Neural progenitor cell (in vitro differentiated cells): ENCODE data around the gene C9. TPM values are rescaled to one million over a fixed set of nuclear protein-coding genes. Genes with fewer than 3 reads are reported as not detected.

ENCODE experiments used
- DNase-seq: peaks from one replicate; pipeline ENCODE4 v3.0.0-alpha.2; 2016; ENCODE audit warnings: low spot score
- H2AFZ ChIP-seq: fragments of 200-600 bp; sonication (generic); replicated peaks from 2 replicates; pipeline ENCODE4 v1.6.1; 2016; ENCODE audit warnings: antibody characterized with exemption
- H3F3A ChIP-seq: fragments of 200-600 bp; sonication (generic); 2 replicates; pipeline ENCODE4 v1.6.1; 2016; ENCODE audit warnings: antibody characterized with exemption, low read depth
- H3K27ac ChIP-seq: fragments of 200-600 bp; sonication (generic); 2 replicates; pipeline ENCODE4 v1.5.1; 2016; ENCODE audit warnings: mild to moderate bottlenecking
- H3K27me3 ChIP-seq: fragments of 200-600 bp; sonication (generic); 2 replicates; pipeline ENCODE4 v1.6.1; 2016; ENCODE audit warnings: mild to moderate bottlenecking, moderate library complexity
- H3K36me3 ChIP-seq: fragments of 200-600 bp; sonication (generic); 2 replicates; pipeline ENCODE4 v1.5.1; 2016
- H3K4me1 ChIP-seq: fragments of 200-600 bp; sonication (generic); 2 replicates; pipeline ENCODE4 v1.6.1; 2016; ENCODE audit warnings: mixed run types
- H3K4me2 ChIP-seq: fragments of 200-600 bp; sonication (generic); 2 replicates; pipeline ENCODE4 v1.6.1; 2016
- H3K4me3 ChIP-seq: fragments of 200-600 bp; sonication (generic); 2 replicates; pipeline ENCODE4 v1.5.1; 2016
- H3K79me2 ChIP-seq: fragments of 200-600 bp; sonication (generic); 2 replicates; pipeline ENCODE4 v1.6.1; 2016; ENCODE audit warnings: low read depth
- H3K9ac ChIP-seq: fragments of 200-600 bp; sonication (generic); 2 replicates; pipeline ENCODE4 v1.6.1; 2016
- H3K9me3 ChIP-seq: fragments of 200-600 bp; sonication (generic); 2 replicates; pipeline ENCODE4 v1.5.1; 2016; ENCODE audit warnings: low read depth
- H4K20me1 ChIP-seq: fragments of 200-600 bp; sonication (generic); 2 replicates; pipeline ENCODE4 v1.6.1; 2016; ENCODE audit warnings: low read depth
- H3K27ac Mint-ChIP-seq: 3 replicates; pipeline ENCODE4 v1.8.0; 2021; ENCODE audit warnings: mixed read lengths
- H3K27me3 Mint-ChIP-seq: 2 replicates; pipeline ENCODE4 v1.8.0; 2022; ENCODE audit warnings: low read depth, mild to moderate bottlenecking, inconsistent platforms, moderate library complexity, mixed read lengths; ENCODE audit not compliant: insufficient read depth
- H3K36me3 Mint-ChIP-seq: 3 replicates; pipeline ENCODE4 v1.8.0; 2021; ENCODE audit warnings: mixed read lengths
- H3K4me1 Mint-ChIP-seq: 3 replicates; pipeline ENCODE4 v1.8.0; 2021; ENCODE audit warnings: mixed read lengths
- H3K4me3 Mint-ChIP-seq: 3 replicates; pipeline ENCODE4 v1.8.0; 2021; ENCODE audit warnings: mild to moderate bottlenecking, moderate library complexity, mixed read lengths
- H3K9me3 Mint-ChIP-seq: 3 replicates; pipeline ENCODE4 v1.8.0; 2020; ENCODE audit warnings: mixed read lengths
- CTCF ChIP-seq: fragments of 200-600 bp; sonication (generic); IDR thresholded peaks from 2 replicates; pipeline ENCODE4 v1.5.1; 2017; ENCODE audit warnings: antibody characterized with exemption, mild to moderate bottlenecking
- EZH2 ChIP-seq: fragments of 200-600 bp; sonication (generic); IDR thresholded peaks from 2 replicates; pipeline ENCODE4 v1.6.1; 2017; ENCODE audit warnings: antibody characterized with exemption, mild to moderate bottlenecking, moderate library complexity
- EZH2phosphoT487 ChIP-seq: fragments of 200-600 bp; sonication (generic); IDR thresholded peaks from 2 replicates; pipeline ENCODE4 v1.6.1; 2017; ENCODE audit warnings: antibody characterized with exemption
- total RNA-seq: library from RNA; depleted of rRNA; stranded (reverse); fragments of >200 nt; gene quantifications from 2 replicates; pipeline ENCODE4 v1.2.3, GENCODE V29; 2015; ENCODE audit warnings: low replicate concordance

Gene C9
- total RNA-seq, 1 donor from 2014 or later: not detected

- Histone ChIP-seq H3K4me3 (no peak overlapping the region), H3K27me3 (no peaks in the 10 kb centered on the region), H3K4me2 (no peak overlapping the region), H3K27ac (no peak overlapping the region), H3F3A (no peaks in the 10 kb centered on the region), H4K20me1 (no peaks in the 10 kb centered on the region), H2AFZ (no peak overlapping the region), H3K4me1 (no peaks in the 10 kb centered on the region), H3K36me3 (no peaks in the 10 kb centered on the region), H3K79me2 (no peaks in the 10 kb centered on the region), H3K9ac (no peak overlapping the region), H3K9me3 (no peaks in the 10 kb centered on the region)
- TF ChIP-seq EZH2phosphoT487: no peak
- no peak for TF ChIP-seq CTCF
- TF ChIP-seq EZH2: no peak
- Mint-ChIP-seq H3K9me3 (no peaks in the 10 kb centered on the region), H3K4me1 (no peaks in the 10 kb centered on the region), H3K36me3 (no peaks in the 10 kb centered on the region), H3K27ac (no peak overlapping the region), H3K4me3 (no peak overlapping the region), H3K27me3 (no peaks in the 10 kb centered on the region)
- DNase-seq: no peak
Measured at GRCh38 chr5:39353717-39354399, 10.4 kb downstream of the C9 start.

GRCh38 chr5:39352951-39353350, 11.3 kb downstream of the C9 start:
- Histone ChIP-seq H3K27me3 (no peaks in the 10 kb centered on the region), H3K9ac (no peak overlapping the region)
- H3K27me3 Mint-ChIP-seq: no peaks in the 10 kb centered on the region

GRCh38 chr5:39352170-39352569, 12.1 kb downstream of the C9 start:
- no peak overlapping the region for H3K4me3 Mint-ChIP-seq
- H3K9me3 Mint-ChIP-seq: no peaks in the 10 kb centered on the region
- Histone ChIP-seq H3K9ac (no peak overlapping the region), H3K4me2 (no peak overlapping the region), H3K27ac (no peak overlapping the region), H3K79me2 (no peaks in the 10 kb centered on the region), H3K4me3 (no peak overlapping the region), H3K27me3 (no peaks in the 10 kb centered on the region), H3K4me1 (no peaks in the 10 kb centered on the region), H3K9me3 (no peaks in the 10 kb centered on the region), H2AFZ (no peak overlapping the region), H3K36me3 (no peaks in the 10 kb centered on the region), H3F3A (no peaks in the 10 kb centered on the region), H4K20me1 (no peaks in the 10 kb centered on the region)
- DNase-seq: no peak
- H3K4me1 Mint-ChIP-seq: no peaks in the 10 kb centered on the region
- H3K27me3 Mint-ChIP-seq: no peaks in the 10 kb centered on the region
- no peak for TF ChIP-seq EZH2
- no peak for TF ChIP-seq CTCF
- TF ChIP-seq EZH2phosphoT487: no peak
- no peak overlapping the region for H3K27ac Mint-ChIP-seq
- H3K36me3 Mint-ChIP-seq: no peaks in the 10 kb centered on the region

More at GRCh38 chr5:39352951-39353350, 11.3 kb downstream of the C9 start:
- Mint-ChIP-seq H3K27ac (no peak overlapping the region), H3K4me3 (no peak overlapping the region), H3K36me3 (no peaks in the 10 kb centered on the region), H3K4me1 (no peaks in the 10 kb centered on the region), H3K9me3 (no peaks in the 10 kb centered on the region)
- Histone ChIP-seq H3K27ac (no peak overlapping the region), H3K9me3 (no peaks in the 10 kb centered on the region), H3K4me2 (no peak overlapping the region), H3K4me3 (no peak overlapping the region), H4K20me1 (no peaks in the 10 kb centered on the region), H3K36me3 (no peaks in the 10 kb centered on the region), H3K4me1 (no peaks in the 10 kb centered on the region), H3K79me2 (no peaks in the 10 kb centered on the region), H3F3A (no peaks in the 10 kb centered on the region), H2AFZ (no peak overlapping the region)
- DNase-seq: no peak
- TF ChIP-seq EZH2phosphoT487: no peak
- no peak for TF ChIP-seq CTCF
- no peak for TF ChIP-seq EZH2
